NCI-H2227 (cell line): ENCODE measurements around the gene BCL2L12.

ENCODE experiments used
- DNase-seq: peaks from one replicate; lab custom pipeline; 2025; ENCODE audit not compliant: unreplicated experiment; lab: John Stamatoyannopoulos, UW

BCL2L12 gene

GRCh38 chr19:49684251-49684982 is 18.7 kb downstream of the BCL2L12 start:
- DNase-seq, result no peak

DNA sequence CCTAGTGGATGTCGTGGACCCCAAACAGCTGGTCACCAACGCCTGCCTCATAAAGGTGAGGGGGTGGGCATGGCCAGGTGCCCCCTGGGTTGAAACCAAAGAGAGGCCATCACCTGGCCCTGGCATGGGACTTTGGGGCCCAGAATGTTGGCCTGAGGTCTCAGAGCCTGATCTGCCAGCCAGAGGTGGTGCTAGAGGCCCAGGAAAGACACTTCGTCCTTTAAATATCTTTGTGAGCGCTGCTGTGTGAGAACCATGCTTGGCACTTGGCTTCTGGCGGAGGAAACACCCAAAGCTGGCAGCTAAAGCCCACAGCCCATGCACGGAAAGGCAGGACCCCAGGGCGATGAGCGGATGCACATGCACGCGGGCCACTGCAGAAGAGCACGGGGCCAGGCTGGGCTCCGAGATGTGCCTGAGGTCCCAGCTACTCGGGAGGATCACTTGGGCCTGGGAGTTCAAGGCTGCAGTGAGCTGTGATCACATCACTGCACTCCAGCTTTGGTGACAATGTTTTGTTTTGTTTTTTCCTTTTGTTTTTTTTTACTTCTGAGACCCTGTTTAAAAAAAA is 19.3 kb downstream of the BCL2L12 start:
- no peak for DNase-seq

DNA sequence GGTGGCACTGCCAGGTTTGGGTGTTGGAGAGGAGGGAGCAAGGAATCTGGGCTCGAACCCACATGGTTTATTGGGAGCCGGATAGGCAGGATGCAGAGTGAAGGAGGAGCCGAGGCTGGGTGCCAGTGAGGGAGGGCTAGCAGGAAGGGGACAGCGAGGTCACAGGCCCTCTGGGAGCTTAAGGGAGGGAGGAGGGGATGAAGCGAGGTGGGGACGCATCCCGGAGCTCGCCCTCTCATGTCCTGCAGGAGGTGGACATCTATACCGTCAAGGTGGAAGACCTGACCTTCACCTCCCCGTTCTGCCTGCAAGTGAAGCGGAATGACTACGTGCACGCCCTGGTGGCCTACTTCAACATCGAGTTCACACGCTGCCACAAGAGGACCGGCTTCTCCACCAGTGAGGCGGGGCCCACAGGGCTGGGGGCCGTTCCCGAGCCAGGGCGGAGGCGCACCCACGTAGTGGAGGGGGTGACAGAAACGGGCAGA is 20.2 kb downstream of the BCL2L12 start:
- DNase-seq, result no peak

- DNase-seq, result no peak
Observed at GRCh38 chr19:49686503-49687088, 20.9 kb downstream of the BCL2L12 start.

- no peak for DNase-seq
Observed at GRCh38 chr19:49687150-49687549, 21.4 kb downstream of the BCL2L12 start.

DNA sequence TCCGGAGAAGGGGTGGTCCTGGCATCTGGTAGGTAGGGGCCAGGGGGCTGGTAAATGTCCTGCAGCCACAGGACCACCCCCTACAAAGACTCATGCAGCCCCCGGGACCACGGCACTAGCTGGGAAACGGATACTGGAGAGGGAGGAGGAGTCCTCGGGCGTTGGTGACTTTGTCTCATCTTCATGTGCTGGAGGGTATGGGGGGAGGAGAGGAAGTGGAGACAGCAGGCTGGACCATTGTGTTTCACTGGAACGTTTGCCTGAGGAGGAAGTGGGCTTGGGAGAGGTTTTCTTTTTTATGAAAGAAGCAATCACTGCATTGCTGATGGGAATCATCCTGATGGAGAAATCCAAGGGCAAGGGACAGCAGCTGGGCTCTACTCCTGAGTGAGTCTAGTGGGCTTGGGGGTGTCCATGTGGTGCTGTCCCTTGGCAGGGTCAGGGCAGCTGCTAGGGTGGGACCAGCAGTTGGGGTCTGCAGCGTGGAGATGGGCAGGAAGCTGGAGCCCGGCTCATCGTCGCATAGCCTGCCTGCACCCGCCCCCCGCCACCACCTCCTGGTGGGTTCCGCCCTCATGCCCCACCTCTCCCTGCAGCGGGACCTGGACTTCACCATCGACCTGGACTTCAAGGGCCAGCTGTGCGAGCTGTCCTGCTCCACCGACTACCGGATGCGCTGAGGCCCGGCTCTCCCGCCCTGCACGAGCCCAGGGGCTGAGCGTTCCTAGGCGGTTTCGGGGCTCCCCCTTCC is 22.0 kb downstream of the BCL2L12 start:
- DNase-seq, result peak; percentile 27

GRCh38 chr19:49688531-49689132 is 22.9 kb downstream of the BCL2L12 start:
- DNase-seq, result no peak

DNA sequence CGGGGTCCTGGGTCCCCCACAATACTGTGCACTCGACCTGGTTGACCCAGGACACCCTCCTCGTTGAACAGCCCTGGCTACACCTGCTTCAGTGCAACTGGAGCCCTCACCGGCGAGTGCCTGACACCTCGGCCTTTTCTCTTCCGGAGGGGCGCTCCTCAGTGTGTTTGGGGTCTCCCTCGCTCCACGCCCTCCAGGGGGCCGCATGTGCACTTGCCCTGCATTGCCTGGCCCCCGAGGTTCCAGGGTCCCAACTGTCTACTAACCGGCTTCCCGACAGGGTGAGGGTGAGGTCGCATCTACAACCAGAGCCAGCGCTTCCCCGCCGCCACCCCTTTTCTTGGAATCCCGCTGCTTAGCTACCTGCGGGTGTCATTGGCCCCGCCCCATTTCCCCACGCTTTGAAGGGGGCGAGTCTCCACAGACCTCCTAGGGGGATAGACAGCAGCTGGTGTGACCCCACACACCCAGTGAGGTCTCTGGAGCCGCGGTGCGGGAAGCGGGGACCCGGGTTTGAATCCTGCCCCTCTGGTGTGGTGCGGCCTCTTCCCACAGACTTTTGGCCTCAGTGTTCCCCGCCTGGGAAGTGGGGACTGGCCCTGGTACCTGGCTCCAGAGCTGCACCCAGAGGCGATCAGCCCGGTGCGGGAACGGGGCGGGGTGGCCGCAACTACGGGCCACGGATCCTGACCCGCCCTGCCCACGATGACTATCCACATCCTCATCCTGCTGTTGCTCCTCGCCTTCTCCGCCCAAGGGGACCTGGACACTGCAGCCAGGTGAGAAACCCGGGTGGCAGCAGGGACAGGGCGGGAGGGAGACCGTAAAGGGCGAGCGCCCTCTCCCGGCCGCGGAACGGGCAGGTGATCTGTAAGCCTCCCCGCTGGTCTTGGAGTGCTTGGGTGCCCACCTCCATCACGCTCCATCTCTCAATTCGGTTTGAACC is 23.7 kb downstream of the BCL2L12 start, which contains the start of gene ADM5:
Gene ADM5 (plus strand): TSS at position 462 of the 946 bp plus-strand sequence. CDS start 244 bp downstream, at position 706.
- DNase-seq, result peak; percentile 62

DNA sequence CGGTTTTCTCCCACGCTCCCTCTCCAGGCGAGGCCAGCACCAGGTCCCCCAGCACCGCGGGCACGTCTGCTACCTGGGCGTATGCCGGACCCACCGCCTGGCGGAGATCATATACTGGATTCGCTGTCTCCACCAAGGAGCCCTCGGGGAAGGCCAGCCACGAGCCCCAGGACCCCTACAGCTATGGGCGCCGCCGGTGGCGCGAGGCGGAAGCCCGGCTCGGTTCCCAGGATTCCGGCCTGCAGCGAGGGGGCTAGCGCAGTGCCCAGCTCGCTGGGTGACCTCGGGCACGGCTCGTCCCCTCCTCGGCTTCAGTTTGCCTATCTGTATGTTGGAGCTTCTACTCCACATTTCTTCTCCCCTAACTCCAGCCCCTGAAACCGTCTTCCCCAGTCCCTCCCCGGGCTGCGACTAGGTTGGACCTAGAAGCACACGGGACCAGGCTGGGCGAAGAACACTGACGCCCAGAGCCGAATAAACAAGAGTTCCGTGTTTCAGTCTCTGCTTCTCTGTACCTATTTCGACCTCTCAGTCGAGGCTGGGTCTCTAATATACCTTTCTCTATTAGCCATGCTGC is 24.4 kb downstream of the BCL2L12 start:
- no peak for DNase-seq

- peak; percentile 92 for DNase-seq
Observed at GRCh38 chr19:49690656-49691242, 25.0 kb downstream of the BCL2L12 start, which contains the start of gene CPT1C. Gene CPT1C (plus strand): TSS chr19:49691116. CDS start chr19:49692253, 1,137 bp downstream.

DNA sequence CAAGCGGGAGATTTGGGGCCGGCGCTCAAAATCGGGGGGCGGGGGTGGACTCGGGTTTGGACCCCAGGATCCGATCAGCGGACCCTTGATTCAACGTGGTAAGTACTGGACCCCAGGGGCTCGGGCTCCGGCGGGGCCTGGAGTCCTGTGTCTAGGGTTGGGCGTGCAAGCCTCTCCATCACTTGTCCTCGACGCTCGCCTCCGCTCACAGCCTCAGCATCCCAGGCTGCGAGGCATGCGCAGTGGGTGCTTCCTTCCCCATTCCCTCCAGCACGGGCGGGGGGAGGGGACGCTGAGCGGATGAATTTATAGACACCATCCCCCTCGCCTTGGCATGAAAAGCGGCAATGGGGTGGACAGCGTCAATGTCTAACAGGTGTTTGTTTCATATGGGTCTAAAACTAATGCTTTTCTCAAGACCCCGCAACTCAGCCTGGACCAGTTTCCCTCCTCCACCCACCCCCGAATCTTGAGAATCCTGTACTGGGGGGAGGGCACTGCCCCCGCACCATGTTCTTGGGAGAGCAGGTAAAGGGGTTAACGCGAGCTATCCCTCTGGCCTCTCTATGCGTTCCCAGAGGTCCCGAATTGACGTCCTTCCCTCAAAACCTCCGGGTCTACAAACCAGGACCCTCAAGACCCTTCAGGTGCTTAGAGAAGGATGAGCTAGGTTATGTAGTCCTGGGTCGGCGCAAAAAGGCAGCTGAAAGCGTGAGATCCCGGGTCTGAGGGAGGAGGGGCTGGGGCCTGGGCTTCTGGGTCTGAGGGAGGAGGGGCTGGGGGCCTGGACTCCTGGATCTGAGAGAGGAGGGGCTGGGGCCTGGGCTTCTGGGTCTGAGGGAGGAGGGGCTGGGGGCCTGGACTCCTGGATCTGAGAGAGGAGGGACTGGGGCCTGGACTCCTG is 25.8 kb downstream of the BCL2L12 start:
- DNase-seq, result peak; percentile 89

DNA sequence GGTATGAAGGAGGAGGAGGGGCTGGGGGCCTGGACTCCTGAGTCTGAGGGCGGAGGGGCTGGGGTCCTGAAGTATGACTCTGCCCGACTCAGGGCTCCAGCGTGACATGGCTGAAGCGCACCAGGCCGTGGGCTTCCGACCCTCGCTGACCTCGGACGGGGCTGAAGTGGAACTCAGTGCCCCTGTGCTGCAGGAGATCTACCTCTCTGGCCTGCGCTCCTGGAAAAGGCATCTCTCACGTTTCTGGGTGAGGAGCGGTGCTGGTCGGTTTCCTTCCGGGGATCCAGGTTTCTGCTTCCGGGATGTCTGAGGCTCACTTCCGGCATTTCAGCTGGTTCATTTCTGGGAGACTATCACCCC is 26.4 kb downstream of the BCL2L12 start:
- peak; percentile 45 for DNase-seq

DNA sequence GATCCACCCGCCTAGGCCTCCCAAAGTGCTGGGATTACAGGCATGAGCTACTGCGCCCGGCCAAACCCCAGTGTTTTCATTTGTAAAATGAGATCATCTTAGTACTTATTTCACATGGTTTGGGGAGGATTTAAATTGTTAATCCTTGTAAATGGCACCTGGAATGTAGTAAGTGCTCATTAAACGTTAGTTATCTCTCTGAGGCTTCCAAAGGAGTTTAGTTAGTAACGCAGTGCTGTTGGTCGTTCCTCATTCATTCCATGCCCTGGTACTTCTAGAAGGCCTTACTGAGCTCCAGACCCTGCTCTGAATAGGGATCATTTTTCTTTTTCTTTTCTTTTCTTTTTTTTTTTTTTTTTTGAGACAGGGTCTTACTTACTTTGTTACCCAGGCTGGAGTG is 30.4 kb downstream of the BCL2L12 start:
- DNase-seq, result no peak

GRCh38 chr19:49696865-49697264 is 31.1 kb downstream of the BCL2L12 start:
- no peak for DNase-seq

- DNase-seq, result no peak
Observed at GRCh38 chr19:49699364-49699763, 33.6 kb downstream of the BCL2L12 start.

DNA sequence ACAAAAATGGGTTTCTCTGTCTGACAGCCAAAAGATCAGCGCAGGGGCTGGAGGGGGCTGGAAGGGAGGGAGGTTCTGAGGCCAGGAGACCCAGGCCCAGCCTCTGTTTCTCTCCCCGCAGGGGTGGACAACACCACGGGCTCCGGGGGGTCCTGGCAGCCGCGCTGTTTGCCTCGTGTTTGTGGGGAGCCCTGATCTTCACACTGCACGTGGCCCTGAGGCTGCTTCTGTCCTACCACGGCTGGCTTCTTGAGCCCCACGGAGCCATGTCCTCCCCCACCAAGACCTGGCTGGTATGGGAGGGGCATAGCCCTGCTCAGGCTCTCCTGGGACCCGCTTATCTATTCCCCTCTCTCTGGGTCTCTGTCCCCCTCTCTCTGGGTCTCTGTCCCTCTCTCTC is 34.8 kb downstream of the BCL2L12 start:
- DNase-seq, result no peak

GRCh38 chr19:49701271-49701786 is 35.6 kb downstream of the BCL2L12 start:
- DNase-seq, result no peak
